Brain microvascular endothelial cell (primary cell): ENCODE measurements around the gene IFNAR2.
A peak's percentile ranks its signal among the peaks of the same experiment; 100 is the strongest.

Experiments
- DNase-seq: peaks from one replicate; pipeline ENCODE4 v3.0.0-alpha.2; 2020
- H3K27ac ChIP-seq: fragments of 250-450 bp; sonication (Bioruptor Pico); 2 replicates; pipeline ENCODE4 v1.5.1; 2020; ENCODE audit warnings: mild to moderate bottlenecking, moderate library complexity
- H3K27me3 ChIP-seq: fragments of 250-450 bp; sonication (Bioruptor Pico); replicated peaks from 2 replicates; pipeline ENCODE4 v1.5.1; 2020; ENCODE audit warnings: mild to moderate bottlenecking
- H3K36me3 ChIP-seq: fragments of 250-450 bp; sonication (Bioruptor Pico); replicated peaks from 2 replicates; pipeline ENCODE4 v1.5.1; 2020; ENCODE audit warnings: mild to moderate bottlenecking
- H3K4me3 ChIP-seq: 2 replicates; pipeline ENCODE4 v1.5.1; 2011; ENCODE audit warnings: low read depth, mild to moderate bottlenecking, control low read depth, low read length, moderate library complexity
- CTCF ChIP-seq: IDR thresholded peaks from 2 replicates; pipeline ENCODE4 v1.5.1; 2011; ENCODE audit warnings: low read depth, mild to moderate bottlenecking, moderate library complexity, low read length, control low read depth, inconsistent platforms; ENCODE audit errors: missing control alignments
- in situ Hi-C: cut with HindIII; loops from 2 replicates; pipeline ENCODE4 v1.10.0; 2017; ENCODE audit warnings: low sequenced_read_pairs, low pct_ligation_motif_present

Gene IFNAR2

GRCh38 chr21:33197496-33197895 is 32.2 kb upstream of the IFNAR2 start:
- no peak for DNase-seq
- no peaks in the 10 kb centered on the region for H3K36me3 ChIP-seq
- H3K4me3 ChIP-seq, result no peak overlapping the region
- no peaks in the 10 kb centered on the region for H3K27me3 ChIP-seq
- no peak overlapping the region for H3K27ac ChIP-seq
- no peak for TF ChIP-seq CTCF
- in situ Hi-C loops, result no loop called here

GRCh38 chr21:33198346-33199099 is 31.2 kb upstream of the IFNAR2 start:
- Histone ChIP-seq H3K4me3 (no peak overlapping the region), H3K27ac (no peak overlapping the region), H3K27me3 (no peaks in the 10 kb centered on the region), H3K36me3 (no peaks in the 10 kb centered on the region)
- no peak for TF ChIP-seq CTCF
- no peak for DNase-seq
- in situ Hi-C loops, result no loop called here

GRCh38 chr21:33199100-33199464 is 30.7 kb upstream of the IFNAR2 start:
- H3K4me3 ChIP-seq, result no peak overlapping the region
- in situ Hi-C loops, result no loop called here
- DNase-seq, result no peak
- H3K27ac ChIP-seq, result no peak overlapping the region
- H3K27me3 ChIP-seq, result no peaks in the 10 kb centered on the region
- no peaks in the 10 kb centered on the region for H3K36me3 ChIP-seq
- TF ChIP-seq CTCF, result no peak

- in situ Hi-C loops, result no loop called here
These were observed 30.1 kb upstream of the IFNAR2 start for GRCh38 chr21:33199516-33200217.

GRCh38 chr21:33201956-33202355 is 27.8 kb upstream of the IFNAR2 start:
- H3K36me3 ChIP-seq, result no peaks in the 10 kb centered on the region
- no peak for TF ChIP-seq CTCF
- no peaks in the 10 kb centered on the region for H3K27me3 ChIP-seq
- DNase-seq, result no peak
- no peak overlapping the region for H3K4me3 ChIP-seq
- H3K27ac ChIP-seq, result no peak overlapping the region
- in situ Hi-C loops, result no loop called here

More at GRCh38 chr21:33199516-33200217, 30.1 kb upstream of the IFNAR2 start:
- no peaks in the 10 kb centered on the region for H3K36me3 ChIP-seq
- peak; percentile 94 for DNase-seq
- TF ChIP-seq CTCF, result peak; percentile 81
- no peaks in the 10 kb centered on the region for H3K27me3 ChIP-seq
- no peak overlapping the region for H3K27ac ChIP-seq
- H3K4me3 ChIP-seq, result no peak overlapping the region
